Measurements from ENCODE around the gene FGF3.

GRCh38 chr11:69834811-69835800, 15.9 kb upstream of the FGF3 start:
- no peak for TF ChIP-seq POLR2A (IDR thresholded peaks at IDR 0.05; ENCODE audit: low read length)
- TF ChIP-seq GATA1 (IDR thresholded peaks at IDR 0.05; ENCODE audit: low read depth, low read length): no peak

Data from erythroblast (primary cell).